ENCODE measurements around the gene SNCAIP.

SNCAIP gene

GRCh38 chr5:122455939-122456338, 143.9 kb downstream of the SNCAIP start:
- H3K23ac ChIP-seq (ENCODE audit: low read length), result no peak overlapping the region
- H3K18ac ChIP-seq (ENCODE audit: low read length), result no peak overlapping the region
- no peak overlapping the region for H3K27ac ChIP-seq (ENCODE audit: low read depth, low read length)
- no peak overlapping the region for H2BK5ac ChIP-seq (ENCODE audit: low read depth, low read length, poor library complexity)
- no peak overlapping the region for H3K4ac ChIP-seq (ENCODE audit: low read depth, low read length)
- H3K4me2 ChIP-seq (ENCODE audit: low read length), result no peak overlapping the region
- H3K9me3 ChIP-seq (ENCODE audit: insufficient read depth, low read depth, low read length), result no peaks in the 10 kb centered on the region
- H3K4me3 ChIP-seq (ENCODE audit: low read depth, low read length), result no peak overlapping the region
- H4K91ac ChIP-seq (ENCODE audit: low read depth, low read length), result no peak overlapping the region
- no peak overlapping the region for H2AFZ ChIP-seq (ENCODE audit: insufficient read depth, low read length, poor library complexity)
- H3K14ac ChIP-seq (ENCODE audit: low read length), result no peak overlapping the region
- no peak overlapping the region for H2AK5ac ChIP-seq (ENCODE audit: low read length)
- peaks cover 3 to 4% of the 10 kb centered on the region in 2 experiments for H3K36me3 ChIP-seq (ENCODE audit: control insufficient read depth in 1 of 2, insufficient read depth in 2 of 2, low read length in 2 of 2)
- DNase-seq, result no peak
- no peaks in the 10 kb centered on the region for H3K79me2 ChIP-seq (ENCODE audit: control insufficient read depth, insufficient read depth, low read length, poor library complexity)
- H4K12ac ChIP-seq (ENCODE audit: low read depth, low read length), result no peak overlapping the region
- no peaks in the 10 kb centered on the region for H3K27me3 ChIP-seq (ENCODE audit: insufficient read depth, low read length)
- H4K8ac ChIP-seq (ENCODE audit: low read depth, low read length), result no peak overlapping the region
- no peak overlapping the region for H2BK12ac ChIP-seq (ENCODE audit: low read length)
- H2BK120ac ChIP-seq (ENCODE audit: insufficient read depth, low read length, poor library complexity), result no peak overlapping the region
- H3K9ac ChIP-seq (ENCODE audit: low read length), result no peak overlapping the region
- WGBS (ENCODE audit: extremely low coverage, insufficient coverage, insufficient read length), result no CpG with 5 or more reads among the region's 1 CpG
- peaks cover 0 to 1% of the 10 kb centered on the region in 2 experiments for H3K4me1 ChIP-seq (ENCODE audit: control insufficient read depth in 1 of 2, insufficient read depth in 2 of 2, low read length in 2 of 2)
- H3K79me1 ChIP-seq (ENCODE audit: low read length), result no peaks in the 10 kb centered on the region

GRCh38 chr5:122457178-122457826, 145.3 kb downstream of the SNCAIP start:
- H3K23ac ChIP-seq (ENCODE audit: low read length), result no peak overlapping the region
- H2AK5ac ChIP-seq (ENCODE audit: low read length), result no peak overlapping the region
- no peak overlapping the region for H4K91ac ChIP-seq (ENCODE audit: low read depth, low read length)
- no peak overlapping the region for H3K27ac ChIP-seq (ENCODE audit: low read depth, low read length)
- H2AFZ ChIP-seq (ENCODE audit: insufficient read depth, low read length, poor library complexity), result no peak overlapping the region
- no peak overlapping the region for H2BK120ac ChIP-seq (ENCODE audit: insufficient read depth, low read length, poor library complexity)
- no peaks in the 10 kb centered on the region for H3K79me2 ChIP-seq (ENCODE audit: control insufficient read depth, insufficient read depth, low read length, poor library complexity)
- H3K79me1 ChIP-seq (ENCODE audit: low read length), result no peaks in the 10 kb centered on the region
- H3K4ac ChIP-seq (ENCODE audit: low read depth, low read length), result no peak overlapping the region
- no peak for DNase-seq
- no peak overlapping the region for H3K9ac ChIP-seq (ENCODE audit: low read length)
- H3K9me3 ChIP-seq (ENCODE audit: insufficient read depth, low read depth, low read length), result no peaks in the 10 kb centered on the region
- H3K4me3 ChIP-seq (ENCODE audit: low read depth, low read length), result no peak overlapping the region
- no peak overlapping the region for H2BK5ac ChIP-seq (ENCODE audit: low read depth, low read length, poor library complexity)
- no peak overlapping the region for H3K14ac ChIP-seq (ENCODE audit: low read length)
- H4K8ac ChIP-seq (ENCODE audit: low read depth, low read length), result no peak overlapping the region
- no peak overlapping the region for H2BK12ac ChIP-seq (ENCODE audit: low read length)
- no peak overlapping the region for H4K12ac ChIP-seq (ENCODE audit: low read depth, low read length)
- H3K4me2 ChIP-seq (ENCODE audit: low read length), result no peak overlapping the region
- no CpG with 5 or more reads among the region's 6 CpGs for WGBS (ENCODE audit: extremely low coverage, insufficient coverage, insufficient read length)
- H3K27me3 ChIP-seq (ENCODE audit: insufficient read depth, low read length), result no peaks in the 10 kb centered on the region
- peaks cover 0 to 1% of the 10 kb centered on the region in 2 experiments for H3K36me3 ChIP-seq (ENCODE audit: control insufficient read depth in 1 of 2, insufficient read depth in 2 of 2, low read length in 2 of 2)
- no peak overlapping the region for H3K18ac ChIP-seq (ENCODE audit: low read length)
- H3K4me1 ChIP-seq (ENCODE audit: control insufficient read depth in 1 of 2, insufficient read depth in 2 of 2, low read length in 2 of 2), result peaks cover 0 to 1% of the 10 kb centered on the region in 2 experiments

- Histone ChIP-seq H3K4me2 (ENCODE audit: low read length) (no peak overlapping the region), H3K9ac (ENCODE audit: low read length) (no peak overlapping the region), H3K14ac (ENCODE audit: low read length) (no peak overlapping the region), H3K18ac (ENCODE audit: low read length) (no peak overlapping the region), H2BK5ac (ENCODE audit: low read depth, low read length, poor library complexity) (no peak overlapping the region), H3K9me3 (ENCODE audit: insufficient read depth, low read depth, low read length) (no peaks in the 10 kb centered on the region), H4K91ac (ENCODE audit: low read depth, low read length) (no peak overlapping the region), H3K27me3 (ENCODE audit: insufficient read depth, low read length) (no peaks in the 10 kb centered on the region), H4K8ac (ENCODE audit: low read depth, low read length) (no peak overlapping the region), H3K4ac (ENCODE audit: low read depth, low read length) (no peak overlapping the region), H3K4me3 (ENCODE audit: low read depth, low read length) (no peak overlapping the region), H3K23ac (ENCODE audit: low read length) (no peak overlapping the region), H3K4me1 (ENCODE audit: control insufficient read depth in 1 of 2, insufficient read depth in 2 of 2, low read length in 2 of 2) (no peaks in the 10 kb centered on the region), H3K79me1 (ENCODE audit: low read length) (no peaks in the 10 kb centered on the region), H4K12ac (ENCODE audit: low read depth, low read length) (no peak overlapping the region), H2AK5ac (ENCODE audit: low read length) (no peak overlapping the region), H2AFZ (ENCODE audit: insufficient read depth, low read length, poor library complexity) (no peak overlapping the region), H2BK12ac (ENCODE audit: low read length) (no peak overlapping the region), H3K79me2 (ENCODE audit: control insufficient read depth, insufficient read depth, low read length, poor library complexity) (no peaks in the 10 kb centered on the region), H3K27ac (ENCODE audit: low read depth, low read length) (no peak overlapping the region), H2BK120ac (ENCODE audit: insufficient read depth, low read length, poor library complexity) (no peak overlapping the region), H3K36me3 (ENCODE audit: control insufficient read depth in 1 of 2, insufficient read depth in 2 of 2, low read length in 2 of 2) (no peaks in the 10 kb centered on the region)
- DNase-seq, result peak; percentile 9 to 68
- no CpG with 5 or more reads among the region's 8 CpGs for WGBS (ENCODE audit: extremely low coverage, insufficient coverage, insufficient read length)
Observed at GRCh38 chr5:122458278-122458872, 146.3 kb downstream of the SNCAIP start.

- no peak overlapping the region for H3K4me3 ChIP-seq (ENCODE audit: low read depth, low read length)
- no peak overlapping the region for H3K4me2 ChIP-seq (ENCODE audit: low read length)
- H3K23ac ChIP-seq (ENCODE audit: low read length), result no peak overlapping the region
- H3K79me2 ChIP-seq (ENCODE audit: control insufficient read depth, insufficient read depth, low read length, poor library complexity), result no peaks in the 10 kb centered on the region
- no peak overlapping the region for H3K14ac ChIP-seq (ENCODE audit: low read length)
- no peak overlapping the region for H4K12ac ChIP-seq (ENCODE audit: low read depth, low read length)
- H2BK5ac ChIP-seq (ENCODE audit: low read depth, low read length, poor library complexity), result no peak overlapping the region
- H4K8ac ChIP-seq (ENCODE audit: low read depth, low read length), result no peak overlapping the region
- H3K27ac ChIP-seq (ENCODE audit: low read depth, low read length), result no peak overlapping the region
- no peak overlapping the region for H3K4ac ChIP-seq (ENCODE audit: low read depth, low read length)
- peaks cover 0 to 4% of the 10 kb centered on the region in 2 experiments for H3K36me3 ChIP-seq (ENCODE audit: control insufficient read depth in 1 of 2, insufficient read depth in 2 of 2, low read length in 2 of 2)
- H2BK120ac ChIP-seq (ENCODE audit: insufficient read depth, low read length, poor library complexity), result no peak overlapping the region
- H2BK12ac ChIP-seq (ENCODE audit: low read length), result no peak overlapping the region
- no peaks in the 10 kb centered on the region for H3K27me3 ChIP-seq (ENCODE audit: insufficient read depth, low read length)
- DNase-seq, result no peak
- H3K4me1 ChIP-seq (ENCODE audit: control insufficient read depth in 1 of 2, insufficient read depth in 2 of 2, low read length in 2 of 2), result no peaks in the 10 kb centered on the region
- H2AK5ac ChIP-seq (ENCODE audit: low read length), result no peak overlapping the region
- no peak overlapping the region for H4K91ac ChIP-seq (ENCODE audit: low read depth, low read length)
- no peak overlapping the region for H2AFZ ChIP-seq (ENCODE audit: insufficient read depth, low read length, poor library complexity)
- H3K9me3 ChIP-seq (ENCODE audit: insufficient read depth, low read depth, low read length), result no peaks in the 10 kb centered on the region
- no peak overlapping the region for H3K18ac ChIP-seq (ENCODE audit: low read length)
- H3K79me1 ChIP-seq (ENCODE audit: low read length), result no peaks in the 10 kb centered on the region
- no peak overlapping the region for H3K9ac ChIP-seq (ENCODE audit: low read length)
Observed at GRCh38 chr5:122462486-122462885, 150.4 kb downstream of the SNCAIP start.
